Measurements from ENCODE around the gene UNC13D.
"Not testable (repeated sequence)": the region's sequence is repeated elsewhere in the genome, so short reads cannot be mapped to it uniquely, and the experiment has no call there.

UNC13D gene

DNA sequence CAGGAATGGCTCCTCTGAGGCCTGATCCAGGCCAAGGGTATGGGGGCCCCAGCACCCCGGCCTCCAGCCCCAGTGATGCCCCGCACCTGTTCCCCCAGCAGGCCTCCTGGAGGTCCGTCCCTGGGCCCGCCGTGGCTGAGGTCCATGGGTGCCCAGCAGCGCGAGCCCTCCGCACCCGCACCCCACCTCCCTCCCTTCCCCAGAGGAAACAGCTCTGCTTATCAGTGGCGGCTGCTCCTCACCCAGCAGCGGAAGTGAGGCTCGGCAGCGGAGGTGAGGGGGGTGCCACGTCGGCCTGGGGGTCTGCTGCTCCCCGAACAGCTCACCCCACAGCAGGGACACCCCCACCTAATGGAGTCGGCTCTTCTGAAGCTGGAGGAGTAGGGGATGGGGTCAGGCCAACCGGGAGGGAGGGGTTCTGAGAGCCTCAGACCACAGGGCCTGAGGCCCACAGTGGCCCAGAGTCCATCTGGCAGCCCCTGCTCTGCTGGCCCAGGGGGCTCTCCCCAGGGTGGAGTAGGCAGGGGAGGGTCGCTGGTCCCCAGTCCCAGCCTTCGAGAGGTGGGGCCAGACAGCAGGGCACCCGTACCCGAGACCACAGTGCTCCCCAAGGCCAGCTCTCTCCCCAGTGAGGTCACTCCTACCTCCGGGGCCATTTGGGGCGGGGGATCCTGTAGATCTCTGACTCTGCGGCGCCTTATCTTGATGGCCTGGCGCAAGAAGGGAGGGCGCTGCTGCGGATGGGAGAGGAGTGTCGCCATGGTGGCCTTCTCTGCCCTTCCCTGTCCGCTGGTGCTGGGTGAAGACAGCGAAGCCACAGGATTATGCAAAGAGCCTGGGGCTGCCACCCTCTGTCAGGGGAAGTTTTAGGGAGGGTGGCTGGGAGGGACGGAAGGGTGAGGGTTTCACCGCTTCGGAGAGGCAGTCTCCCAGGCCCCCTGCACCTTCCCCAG is at the start of gene UNC13D:
UNC13D (minus strand) TSS at position 828 of the 953 bp plus-strand sequence; CDS start at position 761, 67 bp downstream.
- DNase-seq (ENCODE audit: low spot score in 2 of 2), result peak in 1 of 2 donors; percentile 78
- peak within 1 kb of the TSS; percentile 96 for H3K27ac Mint-ChIP-seq
- peaks cover 26% of the 10 kb centered on the region for H3K4me1 Mint-ChIP-seq
- ATAC-seq, result peak; percentile 73
- peak within 1 kb of the TSS; percentile 86 for H3K4me3 Mint-ChIP-seq
- peaks cover 85% of the 10 kb centered on the region for H3K36me3 Mint-ChIP-seq
- H3K9me3 Mint-ChIP-seq, result no peaks in the 10 kb centered on the region

DNA sequence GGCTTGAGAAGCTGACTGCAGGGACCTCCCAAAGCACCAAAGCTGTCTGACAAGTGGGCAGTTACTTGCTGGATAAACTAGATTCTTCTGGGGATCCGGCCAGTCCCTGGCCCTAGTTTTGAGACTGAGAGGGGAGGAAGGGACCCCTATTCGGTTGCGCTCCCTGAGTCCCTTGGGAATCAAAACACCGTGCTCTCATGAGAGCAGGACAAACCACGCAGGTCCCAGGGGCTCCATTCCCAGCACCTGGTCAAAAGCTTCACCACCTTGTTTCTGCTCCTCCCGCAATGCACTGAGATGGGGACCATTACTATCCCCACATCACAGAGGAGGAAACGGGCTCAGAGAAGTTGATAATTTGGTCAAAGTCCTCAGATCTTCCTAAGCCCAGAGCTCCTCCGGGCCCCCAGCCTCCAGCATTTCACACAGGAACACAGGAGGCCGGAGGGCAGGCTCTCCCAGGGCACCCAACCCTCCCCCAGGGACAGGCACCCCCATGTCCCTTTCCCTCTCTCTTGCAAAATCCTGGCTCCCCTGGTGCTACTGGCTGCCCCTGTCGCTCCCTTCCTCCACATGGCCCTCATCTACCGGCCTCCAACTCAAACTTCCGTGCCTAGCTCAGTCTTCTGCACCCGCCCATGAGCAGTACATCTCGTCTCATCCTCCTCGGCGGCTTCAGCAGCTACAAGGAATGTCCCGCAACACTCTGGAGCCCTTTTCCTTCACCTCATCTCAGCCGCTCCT is 49.3 kb upstream of the UNC13D start:
- Mint-ChIP-seq H3K4me1 (peaks cover 29% of the 10 kb centered on the region), H3K9me3 (no peaks in the 10 kb centered on the region), H3K4me3 (peak overlapping the region; percentile 2), H3K27ac (peak overlapping the region; percentile 96), H3K36me3 (peaks cover 52% of the 10 kb centered on the region)
- ATAC-seq (no peak), DNase-seq (ENCODE audit: low spot score in 2 of 2) (no peak)

DNA sequence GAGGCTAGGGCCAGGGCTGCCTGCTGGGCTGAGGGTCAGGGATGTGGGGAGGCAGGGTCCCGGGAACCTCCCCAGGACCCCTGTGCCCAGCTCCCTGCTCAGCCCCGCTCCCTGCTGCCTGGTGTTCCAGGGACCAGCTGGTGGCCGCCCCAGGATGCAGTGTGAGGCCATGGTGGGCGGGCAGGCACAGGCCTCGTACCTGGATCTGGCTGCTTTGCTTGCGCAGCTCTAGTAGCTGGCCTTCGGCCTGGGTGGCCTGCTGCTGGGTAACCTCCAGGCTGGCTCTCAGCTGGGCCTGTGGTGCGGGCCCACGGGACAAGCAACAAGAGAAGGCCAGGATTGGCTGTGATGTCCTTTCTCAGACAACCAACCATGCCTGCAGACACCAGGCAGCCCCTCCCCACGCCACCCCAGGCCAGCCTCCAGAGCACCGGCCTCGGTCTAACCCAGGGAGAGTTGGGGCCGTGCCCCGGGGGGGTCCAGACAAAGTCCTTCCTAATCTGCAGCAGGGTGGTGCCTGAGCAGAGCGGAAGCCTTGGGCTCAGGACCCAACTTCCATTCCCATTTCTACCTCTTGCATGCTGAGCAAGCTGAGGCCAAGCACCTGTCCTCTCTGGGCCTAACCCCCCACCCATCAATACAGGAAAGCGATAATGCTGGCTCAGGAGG is 48.5 kb upstream of the UNC13D start:
- Mint-ChIP-seq H3K27ac (no peak overlapping the region), H3K4me1 (peaks cover 29% of the 10 kb centered on the region), H3K9me3 (no peaks in the 10 kb centered on the region), H3K36me3 (peaks cover 44% of the 10 kb centered on the region), H3K4me3 (no peak overlapping the region)
- no peak for DNase-seq (ENCODE audit: low spot score in 2 of 2)
- ATAC-seq, result no peak

DNA sequence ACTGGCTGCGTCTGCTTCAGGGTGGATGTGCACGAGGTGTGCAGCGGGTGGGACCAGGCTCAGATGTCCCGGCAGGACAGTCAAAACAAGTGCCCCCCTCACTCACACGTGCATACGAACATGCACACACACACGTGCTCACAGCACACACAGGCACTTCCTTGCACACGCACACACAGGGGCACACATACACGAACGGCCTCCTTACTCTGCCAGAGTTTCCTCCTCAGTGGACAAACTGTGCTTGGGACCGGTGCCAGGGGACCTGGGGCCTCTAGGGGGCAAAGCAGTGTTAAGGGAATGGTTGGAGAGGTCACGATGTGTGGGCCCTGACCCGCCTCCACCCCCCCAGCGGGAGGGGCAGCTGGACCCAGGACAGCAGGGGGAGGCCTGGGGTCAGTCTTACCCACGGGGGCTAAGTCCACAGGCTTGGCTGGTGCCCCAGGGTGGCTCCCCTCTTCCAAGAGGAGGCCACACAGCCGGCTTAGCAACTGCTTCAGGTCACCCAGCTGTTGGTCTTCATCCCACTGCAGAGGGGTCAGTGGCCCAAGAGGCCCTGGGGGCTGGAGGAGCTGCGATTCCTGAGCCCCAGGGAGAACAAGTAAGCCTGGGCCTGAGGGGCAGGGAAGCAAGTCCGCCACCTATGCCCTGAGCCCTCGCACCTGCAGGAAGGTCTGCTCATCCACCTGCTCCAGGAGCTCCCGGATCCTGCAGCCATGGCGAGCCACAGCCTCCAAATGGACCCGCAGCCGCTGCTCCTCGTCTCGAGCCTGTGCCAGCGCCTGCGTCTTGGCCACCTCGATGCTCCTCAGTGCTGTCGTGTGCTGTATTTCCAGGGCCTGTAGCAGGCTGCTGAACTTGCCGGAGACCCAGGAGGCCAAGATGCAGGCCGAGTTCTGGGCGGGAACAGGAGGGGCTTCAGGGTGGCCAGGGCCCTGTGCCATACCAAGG is 47.7 kb upstream of the UNC13D start:
- ATAC-seq (no peak), DNase-seq (ENCODE audit: low spot score in 2 of 2) (no peak)
- no peak overlapping the region for H3K27ac Mint-ChIP-seq
- H3K36me3 Mint-ChIP-seq, result peaks cover 37% of the 10 kb centered on the region
- no peaks in the 10 kb centered on the region for H3K9me3 Mint-ChIP-seq
- peaks cover 24% of the 10 kb centered on the region for H3K4me1 Mint-ChIP-seq
- H3K4me3 Mint-ChIP-seq, result no peak overlapping the region

DNA sequence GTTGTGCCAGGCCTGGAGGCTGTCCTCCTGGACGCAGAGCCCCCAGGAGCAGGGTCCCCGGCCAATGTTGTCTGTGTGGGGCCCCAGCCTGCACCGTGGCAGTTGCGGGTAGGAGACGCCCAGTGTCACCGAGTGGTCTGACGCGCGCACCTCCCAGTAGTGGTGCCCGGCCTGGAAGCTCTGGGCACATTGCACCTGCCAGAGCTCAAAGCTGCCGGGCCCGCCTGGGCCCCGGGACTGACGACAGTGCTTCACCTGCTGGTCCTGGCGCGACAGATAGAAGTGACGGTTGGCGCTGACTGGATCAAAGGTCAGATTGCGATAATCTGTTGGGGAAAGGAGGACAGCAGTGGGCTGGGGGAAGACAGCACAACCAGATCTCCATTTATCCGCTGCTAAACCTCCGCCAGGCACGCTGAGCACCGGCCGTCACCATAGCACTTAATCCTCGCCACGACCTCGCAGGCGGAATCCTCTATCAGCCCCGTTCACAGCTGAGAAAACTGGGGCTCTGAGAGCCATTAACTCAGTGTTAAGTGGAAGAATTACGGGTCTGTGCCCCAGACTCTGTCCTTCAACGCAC is 46.9 kb upstream of the UNC13D start:
- peaks cover 37% of the 10 kb centered on the region for H3K36me3 Mint-ChIP-seq
- peaks cover 24% of the 10 kb centered on the region for H3K4me1 Mint-ChIP-seq
- DNase-seq (ENCODE audit: low spot score in 2 of 2) (no peak), ATAC-seq (no peak)
- no peak overlapping the region for H3K4me3 Mint-ChIP-seq
- no peak overlapping the region for H3K27ac Mint-ChIP-seq
- no peaks in the 10 kb centered on the region for H3K9me3 Mint-ChIP-seq

DNA sequence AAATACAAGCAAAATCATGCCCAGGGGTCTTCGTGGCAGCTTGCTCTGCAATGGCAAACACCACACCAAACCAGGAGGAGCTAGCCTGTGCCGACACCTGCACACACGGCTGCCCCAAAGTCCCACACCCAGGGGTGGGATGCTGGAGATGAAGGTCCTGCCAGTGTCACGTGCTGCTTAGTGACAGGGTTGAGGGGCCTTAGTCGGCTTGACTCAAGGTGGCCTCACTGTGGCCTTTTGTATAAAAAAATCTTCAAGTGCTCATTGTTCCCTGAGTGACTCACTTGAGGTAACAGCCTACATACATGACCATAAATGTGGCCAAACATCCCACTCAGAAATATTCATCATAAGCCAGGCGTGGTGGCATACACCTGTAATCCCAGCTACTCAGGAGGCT is 45.2 kb upstream of the UNC13D start:
- H3K27ac Mint-ChIP-seq, result peak overlapping the region; percentile 9
- peaks cover 28% of the 10 kb centered on the region for H3K36me3 Mint-ChIP-seq
- H3K4me1 Mint-ChIP-seq, result peaks cover 15% of the 10 kb centered on the region
- H3K4me3 Mint-ChIP-seq, result no peak overlapping the region
- no peak for DNase-seq (ENCODE audit: low spot score in 2 of 2)
- H3K9me3 Mint-ChIP-seq, result no peaks in the 10 kb centered on the region
- ATAC-seq, result peak; percentile 70

DNA sequence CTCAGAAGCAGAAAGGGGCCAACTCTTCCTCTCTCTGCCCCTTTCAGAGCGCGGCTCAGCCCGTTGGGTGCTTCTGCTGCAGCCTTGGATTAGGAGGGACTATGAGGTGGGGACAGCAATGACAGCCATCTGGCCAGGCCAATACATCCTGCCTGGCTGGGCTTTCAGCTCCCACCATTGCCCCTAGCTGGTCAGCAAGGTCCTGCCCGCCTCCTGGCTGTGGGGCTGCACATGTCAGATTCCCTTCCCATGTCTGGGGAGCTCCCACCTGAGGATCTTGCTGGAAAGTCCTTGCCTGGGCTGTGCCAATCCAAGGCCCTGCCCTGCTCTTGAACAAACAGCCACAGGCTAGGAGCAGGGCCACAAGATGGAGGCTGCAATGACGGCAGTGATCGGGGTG is 44.3 kb upstream of the UNC13D start:
- no peak overlapping the region for H3K27ac Mint-ChIP-seq
- DNase-seq (ENCODE audit: low spot score in 2 of 2) (no peak), ATAC-seq (no peak)
- no peaks in the 10 kb centered on the region for H3K9me3 Mint-ChIP-seq
- peaks cover 28% of the 10 kb centered on the region for H3K36me3 Mint-ChIP-seq
- H3K4me1 Mint-ChIP-seq, result peaks cover 5% of the 10 kb centered on the region
- H3K4me3 Mint-ChIP-seq, result no peak overlapping the region

DNA sequence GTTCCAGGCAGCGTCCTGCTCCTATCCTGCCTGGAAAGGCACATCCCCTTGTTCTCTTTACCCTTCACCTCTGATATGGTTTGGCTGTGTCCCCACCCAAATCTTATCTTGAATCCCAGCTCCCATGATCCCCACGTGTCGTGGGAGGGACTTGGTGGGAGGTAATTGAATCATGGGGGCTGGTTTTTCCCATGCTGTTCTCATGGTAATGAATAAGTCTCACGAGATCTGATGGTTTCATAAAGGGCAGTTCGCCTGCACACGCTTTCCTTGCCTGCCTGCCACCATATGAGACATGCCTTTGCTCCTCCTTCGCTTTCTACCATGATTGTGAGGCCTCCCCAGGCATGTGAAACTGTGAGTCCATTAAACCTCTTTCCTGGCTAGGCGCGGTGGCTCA is 41.7 kb upstream of the UNC13D start:
- H3K27ac Mint-ChIP-seq, result peak overlapping the region; percentile 29
- H3K36me3 Mint-ChIP-seq, result peaks cover 19% of the 10 kb centered on the region
- not testable (repeated sequence) for H3K9me3 Mint-ChIP-seq

DNA sequence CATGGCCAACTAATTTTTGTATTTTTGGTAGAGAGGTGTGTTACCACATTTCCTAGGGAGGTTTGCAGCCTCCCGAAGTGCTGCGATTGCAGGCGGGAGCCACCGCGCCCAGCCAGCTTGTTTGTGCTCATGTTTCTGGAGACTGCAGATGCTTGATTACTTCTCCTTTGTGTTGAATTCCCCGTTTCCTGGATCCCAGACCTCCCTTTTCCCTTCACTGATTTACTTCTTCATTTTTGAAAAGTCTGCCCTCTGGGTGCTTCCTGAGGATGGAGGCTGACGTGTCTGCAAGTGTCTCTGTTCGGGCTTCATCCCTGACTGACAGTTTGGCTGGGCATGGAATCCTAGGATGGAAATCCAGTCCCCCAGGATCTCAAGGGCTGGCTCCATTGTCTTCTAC is 41.2 kb upstream of the UNC13D start:
- no peak for DNase-seq (ENCODE audit: low spot score in 2 of 2)
- peaks cover 14% of the 10 kb centered on the region for H3K4me1 Mint-ChIP-seq
- H3K9me3 Mint-ChIP-seq, result no peaks in the 10 kb centered on the region
- H3K4me3 Mint-ChIP-seq, result no peak overlapping the region
- no peak for ATAC-seq
- H3K36me3 Mint-ChIP-seq, result peaks cover 15% of the 10 kb centered on the region
- peak overlapping the region; percentile 29 for H3K27ac Mint-ChIP-seq

More for the DNA sequence above, 41.7 kb upstream of the UNC13D start:
- not testable (repeated sequence) for ATAC-seq; DNase-seq (ENCODE audit: low spot score in 2 of 2); H3K4me3 Mint-ChIP-seq
- peaks cover 14% of the 10 kb centered on the region for H3K4me1 Mint-ChIP-seq

DNA sequence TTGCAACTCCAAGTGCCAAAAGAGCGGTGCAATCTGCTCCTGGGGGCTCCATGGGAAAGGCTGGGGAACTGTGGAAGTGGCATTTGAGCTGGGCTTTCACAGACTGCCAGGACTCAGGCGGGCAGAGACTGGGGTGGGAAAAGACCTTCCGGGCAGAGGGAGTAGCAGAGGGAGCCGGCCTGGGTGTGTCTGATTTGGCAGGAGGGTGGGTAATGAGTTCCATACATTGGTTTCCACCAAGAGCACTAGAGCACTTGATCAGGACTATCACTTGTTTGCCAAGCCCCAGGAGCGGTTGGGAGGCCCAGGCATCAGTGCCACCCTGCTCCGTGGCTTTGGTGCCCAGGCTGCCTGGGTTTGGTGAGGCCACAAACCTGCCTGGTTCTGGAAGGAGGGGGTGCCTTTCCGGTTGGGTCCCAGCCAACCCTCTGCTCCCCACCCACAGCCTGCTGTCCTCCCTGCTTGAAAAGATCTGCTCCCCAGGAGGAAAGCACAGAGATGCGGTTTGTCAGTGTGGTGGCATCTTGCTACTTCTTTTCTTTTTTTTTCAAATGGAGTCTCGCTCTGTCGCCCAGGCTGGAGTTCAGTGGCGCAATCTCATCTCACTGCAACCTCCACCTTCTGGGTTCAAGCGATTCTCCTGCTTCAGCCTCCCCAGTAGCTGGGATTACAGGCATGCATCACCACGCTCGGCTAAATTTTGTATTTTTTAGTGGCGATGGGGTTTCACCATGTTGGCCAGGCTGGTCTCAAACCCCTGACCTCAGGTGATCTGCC is 37.7 kb upstream of the UNC13D start:
- ATAC-seq, result no peak
- no peak for DNase-seq (ENCODE audit: low spot score in 2 of 2)
- Mint-ChIP-seq H3K36me3 (peaks cover 6% of the 10 kb centered on the region), H3K27ac (peak overlapping the region; percentile 17), H3K4me3 (no peak overlapping the region), H3K4me1 (peaks cover 26% of the 10 kb centered on the region), H3K9me3 (no peaks in the 10 kb centered on the region)

DNA sequence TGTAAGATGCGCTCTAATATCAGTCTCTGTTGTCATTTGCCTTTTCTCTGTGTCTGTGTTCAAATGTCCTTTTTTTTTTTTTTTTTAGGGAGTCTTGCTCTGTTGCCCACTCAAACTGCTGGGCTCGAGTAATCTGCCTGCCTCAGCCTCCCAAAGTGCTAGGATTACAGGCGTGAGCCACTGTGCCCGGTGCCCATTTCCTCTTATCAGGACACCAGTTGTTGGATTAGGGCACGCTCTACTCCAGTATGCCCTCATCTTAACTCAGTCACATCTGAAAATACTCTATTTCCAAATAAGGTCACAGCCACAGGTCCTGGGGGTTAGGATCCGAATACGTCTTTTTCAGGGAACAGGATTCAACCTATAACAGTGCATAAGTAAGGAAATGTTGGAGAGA is 36.1 kb upstream of the UNC13D start:
- H3K27ac Mint-ChIP-seq, result no peak overlapping the region
- no peak for ATAC-seq
- H3K36me3 Mint-ChIP-seq, result peaks cover 6% of the 10 kb centered on the region
- no peak for DNase-seq (ENCODE audit: low spot score in 2 of 2)
- H3K9me3 Mint-ChIP-seq, result no peaks in the 10 kb centered on the region
- H3K4me1 Mint-ChIP-seq, result peaks cover 34% of the 10 kb centered on the region
- no peak overlapping the region for H3K4me3 Mint-ChIP-seq

DNA sequence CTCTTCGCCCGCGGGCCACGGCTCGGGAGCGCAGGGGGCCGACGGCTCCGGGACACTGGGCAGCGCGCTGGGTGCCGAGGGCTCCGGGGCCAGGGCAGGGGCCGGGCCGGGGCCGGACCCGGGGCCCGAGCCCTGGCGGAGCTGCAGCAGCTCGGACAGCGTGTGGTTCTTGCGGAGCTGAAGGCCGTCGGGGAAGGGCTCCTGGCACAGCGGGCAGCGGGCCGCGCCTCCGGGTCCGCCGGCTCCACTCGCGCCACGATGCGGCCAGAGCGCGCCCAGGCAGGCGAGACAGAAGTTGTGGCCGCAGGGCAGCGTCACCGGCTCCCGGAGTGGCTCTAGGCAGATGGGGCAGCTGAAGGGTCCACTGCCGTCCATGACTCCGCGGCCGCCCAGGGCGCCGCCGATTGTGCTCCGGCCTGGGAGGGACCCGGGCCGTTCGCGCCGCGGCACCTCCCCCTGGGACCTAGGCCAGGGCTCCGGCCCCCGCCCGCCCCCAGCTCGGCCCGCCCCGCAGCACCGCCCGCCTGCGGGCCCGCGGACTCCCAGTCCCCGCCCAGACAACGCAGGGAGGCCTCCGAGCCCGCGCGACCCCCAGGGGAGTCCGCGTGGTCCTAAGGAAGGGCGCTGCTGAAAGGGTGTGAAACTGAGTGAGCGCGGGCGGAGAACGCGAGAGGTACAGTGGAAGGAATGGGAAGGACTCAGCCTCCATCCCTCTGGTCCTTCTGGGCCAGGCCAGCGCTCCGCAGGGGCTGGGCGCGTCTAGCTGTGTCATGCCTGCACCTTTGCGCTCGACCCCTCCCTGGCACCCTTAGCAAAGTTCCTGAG is 34.2 kb upstream of the UNC13D start, which contains the start of gene TRIM47:
TRIM47 (minus strand) TSS at position 408 of the 825 bp plus-strand sequence; CDS start at position 375, 33 bp downstream.
- Mint-ChIP-seq H3K4me3 (peak within 1 kb of the TSS; percentile 85), H3K27ac (peak within 1 kb of the TSS; percentile 91), H3K4me1 (peaks cover 38% of the 10 kb centered on the region), H3K36me3 (peaks cover 11% of the 10 kb centered on the region), H3K9me3 (no peaks in the 10 kb centered on the region)
- DNase-seq (ENCODE audit: low spot score in 2 of 2) (peak in 1 of 2 donors; percentile 74), ATAC-seq (peak; percentile 5)

DNA sequence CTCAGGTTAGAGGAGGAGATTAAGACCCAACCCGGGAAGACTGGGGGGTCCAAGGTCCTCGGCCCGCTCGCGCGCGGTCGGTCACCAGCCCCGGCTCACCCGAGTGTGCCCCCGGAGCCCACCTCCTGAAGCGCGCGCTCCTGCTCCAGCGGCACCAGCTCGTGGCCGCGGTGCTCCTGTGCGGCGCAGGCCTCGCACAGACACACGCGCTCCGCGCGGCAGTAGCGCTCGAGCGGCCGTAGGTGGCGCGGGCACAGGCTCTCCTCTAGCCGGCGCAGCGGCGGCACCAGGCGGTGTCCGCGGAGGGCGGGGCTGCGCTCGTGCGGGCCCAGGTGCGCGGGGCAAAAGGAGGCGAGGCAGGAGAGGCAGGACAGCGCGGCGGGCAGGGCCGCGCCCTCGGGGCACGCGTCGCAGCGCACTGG is 33.6 kb upstream of the UNC13D start:
- Mint-ChIP-seq H3K27ac (peak overlapping the region; percentile 91), H3K4me3 (peak overlapping the region; percentile 85), H3K9me3 (no peaks in the 10 kb centered on the region), H3K36me3 (peaks cover 11% of the 10 kb centered on the region), H3K4me1 (peaks cover 38% of the 10 kb centered on the region)
- ATAC-seq (peak; percentile 86), DNase-seq (ENCODE audit: low spot score in 2 of 2) (peak; percentile 56 to 80)
